ENCODE results near the gene CD200R1.

The CD200R1 gene, protein sequence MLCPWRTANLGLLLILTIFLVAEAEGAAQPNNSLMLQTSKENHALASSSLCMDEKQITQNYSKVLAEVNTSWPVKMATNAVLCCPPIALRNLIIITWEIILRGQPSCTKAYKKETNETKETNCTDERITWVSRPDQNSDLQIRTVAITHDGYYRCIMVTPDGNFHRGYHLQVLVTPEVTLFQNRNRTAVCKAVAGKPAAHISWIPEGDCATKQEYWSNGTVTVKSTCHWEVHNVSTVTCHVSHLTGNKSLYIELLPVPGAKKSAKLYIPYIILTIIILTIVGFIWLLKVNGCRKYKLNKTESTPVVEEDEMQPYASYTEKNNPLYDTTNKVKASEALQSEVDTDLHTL

GRCh38 chr3:112974894-112975293 lies at the start of gene CD200R1:
TSS of gene CD200R1 (minus strand) at chr3:112975103. CDS start at chr3:112974857, 246 bp downstream.
- DNase-seq (ENCODE audit: low spot score) = no peak

GRCh38 chr3:113021471-113021870 lies 46.6 kb upstream of the CD200R1 start:
- DNase-seq (ENCODE audit: low spot score) = no peak

GRCh38 chr3:113019182-113020137 lies 44.6 kb upstream of the CD200R1 start:
- DNase-seq (ENCODE audit: low spot score) = peak; percentile 94

DNA sequence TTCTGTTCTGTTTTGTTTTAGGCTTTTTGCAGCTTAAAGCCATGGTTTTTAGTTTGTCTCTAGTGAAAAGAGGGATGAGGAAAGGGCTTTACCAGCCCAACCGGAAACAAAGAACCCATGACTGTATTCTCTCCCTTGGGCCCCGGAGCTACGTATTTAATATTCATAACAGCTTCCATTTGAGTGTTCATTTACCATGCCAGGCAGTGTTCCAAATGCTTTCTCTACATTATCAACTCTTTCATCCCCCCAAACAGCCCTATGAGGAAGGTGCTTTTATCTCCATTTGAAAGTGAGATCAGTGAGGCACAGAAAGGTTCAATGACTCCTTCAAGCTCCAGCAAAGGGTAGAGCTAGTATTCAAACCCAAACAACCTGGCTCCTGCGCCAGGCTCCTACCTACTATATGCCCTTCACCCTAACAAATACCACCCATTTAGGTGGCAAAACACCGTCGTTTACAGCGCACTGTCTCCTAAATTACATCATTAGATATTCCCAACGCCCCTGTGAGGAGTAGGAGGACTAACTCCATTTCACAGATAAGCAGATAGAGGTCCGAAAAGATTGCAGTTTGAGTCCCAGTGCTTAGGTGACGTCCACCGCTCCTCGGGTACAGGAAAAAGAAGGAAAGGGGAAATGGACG lies 43.8 kb upstream of the CD200R1 start:
- no peak for DNase-seq (ENCODE audit: low spot score)

DNA sequence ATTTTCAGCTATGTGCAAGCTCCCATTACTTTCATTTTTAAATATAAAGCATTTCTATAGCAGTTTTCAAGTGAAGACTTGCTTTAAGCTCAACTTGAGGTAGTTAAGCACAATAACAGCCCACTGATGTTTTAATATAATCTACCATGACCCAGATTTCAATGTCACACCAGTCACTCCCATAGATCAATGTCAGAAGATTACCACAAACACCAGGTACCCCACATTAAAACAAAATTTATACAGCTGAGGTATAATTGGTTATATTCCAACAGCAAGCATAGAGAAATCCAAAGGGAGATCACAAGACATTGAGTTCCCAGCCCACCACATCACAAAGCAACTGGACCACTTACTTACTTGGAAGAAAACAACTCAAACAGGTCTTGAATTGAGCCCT lies 38.7 kb upstream of the CD200R1 start:
- DNase-seq (ENCODE audit: low spot score) = no peak

GRCh38 chr3:113008117-113008516 lies 33.2 kb upstream of the CD200R1 start:
- DNase-seq (ENCODE audit: low spot score) = no peak

DNA sequence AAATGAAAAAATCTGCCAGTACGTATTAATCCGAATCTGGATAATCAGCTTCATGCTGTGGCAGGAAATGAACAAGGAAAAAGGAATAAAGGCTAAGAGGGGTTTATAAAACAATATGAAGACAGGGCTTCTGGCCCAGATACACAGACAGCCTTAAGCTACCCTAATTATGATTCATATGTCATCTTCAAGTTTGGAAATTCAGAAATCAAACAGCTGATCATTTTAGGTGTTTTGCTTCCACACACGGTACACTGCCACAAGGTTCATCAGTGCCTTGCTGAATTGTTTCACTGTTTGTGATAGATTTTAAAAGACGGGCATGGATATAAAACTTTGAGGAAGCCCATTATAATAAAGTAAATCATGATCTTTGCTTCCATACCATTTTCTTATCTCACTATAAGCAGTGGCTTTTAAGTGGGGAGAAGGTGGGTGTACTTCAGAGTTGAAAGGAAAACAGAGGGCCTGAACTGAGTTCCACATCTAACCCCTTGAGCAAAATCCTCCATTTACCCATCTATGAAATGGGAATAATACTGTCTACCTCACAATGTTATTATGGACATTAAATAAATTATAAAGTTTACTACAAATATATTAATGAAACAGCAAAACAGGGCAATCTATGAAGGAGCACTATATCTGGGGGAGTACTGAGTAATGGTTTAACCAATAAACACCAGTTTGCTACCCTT lies 31.6 kb upstream of the CD200R1 start:
- no peak for DNase-seq (ENCODE audit: low spot score)

DNA sequence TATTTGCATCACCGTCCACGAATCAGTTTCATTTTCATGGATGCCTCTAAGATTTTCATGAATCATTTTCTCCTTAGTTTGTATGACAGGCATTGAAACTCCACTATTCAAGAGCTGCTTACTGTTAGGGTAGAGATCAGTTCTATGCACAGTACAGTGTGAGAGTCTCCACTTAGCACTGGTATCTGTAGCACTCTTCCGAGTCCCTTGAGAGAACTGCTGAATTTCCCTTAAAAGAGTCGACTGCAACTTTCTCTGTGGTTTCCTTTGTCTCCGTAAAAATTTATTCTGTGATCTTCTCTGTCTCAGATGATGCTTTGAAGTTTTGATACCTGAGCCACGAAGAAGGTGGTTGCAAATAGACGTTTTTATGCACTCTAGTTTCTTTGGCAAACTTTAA lies 30.7 kb upstream of the CD200R1 start:
- no peak for DNase-seq (ENCODE audit: low spot score)

GRCh38 chr3:113002679-113003078 lies 27.8 kb upstream of the CD200R1 start:
- DNase-seq (ENCODE audit: low spot score) = no peak

DNA sequence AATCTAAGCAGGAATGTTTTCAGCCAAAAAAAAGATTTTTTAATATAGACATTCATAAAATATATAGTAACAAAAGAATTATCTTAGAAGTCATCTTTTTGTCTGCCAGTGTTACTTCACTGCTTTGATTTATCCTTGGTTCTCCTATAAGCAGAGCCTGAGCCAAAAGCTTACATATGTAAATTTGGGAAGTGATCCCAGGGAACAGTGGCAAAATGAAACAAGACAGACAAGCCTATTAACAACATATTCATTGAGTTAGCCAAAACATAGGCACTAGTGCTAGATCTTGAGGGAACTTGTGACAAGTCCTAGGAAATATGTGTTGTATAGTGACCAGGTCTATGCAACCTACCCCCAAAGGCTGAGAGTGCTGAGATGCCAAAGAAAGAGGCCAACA lies 27.1 kb upstream of the CD200R1 start:
- DNase-seq (ENCODE audit: low spot score) = no peak

DNA sequence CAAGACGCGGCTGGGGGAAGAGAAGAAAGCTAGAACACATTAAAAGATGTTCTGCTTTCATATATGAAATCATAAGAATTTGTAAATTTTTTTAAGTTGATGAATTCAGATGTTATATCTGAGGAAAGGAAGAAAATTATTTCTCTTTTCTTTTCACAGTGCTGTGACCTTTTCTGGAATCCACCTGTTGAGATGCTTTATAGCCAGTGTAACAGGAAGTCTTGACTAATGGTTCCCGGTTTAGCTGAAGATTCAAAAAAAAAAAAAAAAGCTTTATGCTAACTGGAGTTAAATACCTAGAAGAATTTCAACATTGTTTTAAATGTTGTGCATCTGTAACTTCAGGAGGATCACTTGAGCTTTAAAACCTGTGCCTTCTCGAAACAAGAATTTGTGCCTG lies 25.8 kb upstream of the CD200R1 start:
- DNase-seq (ENCODE audit: low spot score) = no peak

- DNase-seq (ENCODE audit: low spot score) = no peak
Measured at GRCh38 chr3:112995800-112996199, 20.9 kb upstream of the CD200R1 start.

DNA sequence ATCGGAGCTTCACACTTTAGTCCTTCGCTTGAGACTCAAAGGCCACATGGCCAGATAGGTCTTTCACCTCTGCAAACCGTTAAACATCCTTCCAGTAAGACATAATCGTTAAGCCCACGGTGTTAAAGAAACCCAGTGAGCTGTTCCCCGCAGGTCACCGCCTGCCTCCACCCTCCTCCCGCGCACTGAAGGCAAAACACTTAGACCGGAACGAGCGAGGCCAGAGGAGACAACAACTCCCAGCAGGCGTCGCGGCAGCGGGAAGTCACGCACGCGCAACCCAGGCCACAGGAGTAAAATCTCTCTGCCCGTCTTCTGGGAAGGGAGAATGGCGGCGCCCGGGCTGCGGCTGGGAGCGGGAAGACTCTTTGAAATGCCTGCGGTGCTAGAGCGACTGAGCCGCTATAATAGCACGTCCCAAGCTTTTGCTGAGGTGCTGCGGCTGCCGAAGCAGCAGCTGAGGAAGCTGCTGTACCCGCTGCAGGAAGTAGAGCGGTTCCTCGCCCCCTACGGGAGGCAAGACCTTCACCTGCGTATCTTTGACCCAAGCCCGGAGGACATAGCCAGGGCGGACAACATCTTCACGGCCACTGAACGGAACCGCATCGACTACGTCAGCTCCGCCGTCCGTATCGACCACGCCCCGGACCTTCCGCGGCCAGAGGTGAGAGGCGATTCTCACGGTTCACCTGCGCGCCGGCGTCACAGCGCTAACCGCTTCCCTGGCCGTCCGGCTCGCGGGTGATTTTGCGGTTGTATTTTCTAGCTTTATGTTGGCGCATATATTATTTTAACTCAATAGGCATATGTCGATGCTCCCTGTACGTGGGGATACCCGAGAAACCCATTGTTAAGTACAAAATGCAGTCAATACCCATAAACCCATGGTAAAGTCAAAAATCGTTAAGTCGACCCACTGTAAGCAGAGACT lies 16.0 kb upstream of the CD200R1 start, which contains the start of gene GTPBP8:
Gene GTPBP8 (plus strand): TSS at position 313 of the 931 bp plus-strand sequence. CDS start 16 bp downstream, at position 329.
- peak; percentile 86 for DNase-seq (ENCODE audit: low spot score)

- no peak for DNase-seq (ENCODE audit: low spot score)
Measured at GRCh38 chr3:112987710-112988334, 12.9 kb upstream of the CD200R1 start.

DNA sequence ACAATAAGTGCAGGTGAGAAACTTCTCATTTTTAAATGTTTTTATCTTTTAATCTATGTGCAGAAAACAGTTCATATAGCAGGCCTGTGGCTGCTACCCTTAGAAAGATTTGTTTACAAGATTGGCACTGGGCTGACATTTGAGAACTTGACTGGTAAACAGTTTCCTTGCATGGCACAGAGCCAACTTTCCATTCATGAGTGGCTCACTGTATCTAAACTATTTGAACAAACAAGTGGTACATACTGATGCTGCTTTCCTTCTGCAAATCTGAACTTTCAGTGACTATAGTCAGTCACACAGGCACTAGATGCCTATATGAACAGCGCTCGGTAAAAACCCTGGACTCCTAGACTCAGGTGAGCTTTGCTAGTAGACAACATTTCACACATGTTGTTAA lies 9.6 kb upstream of the CD200R1 start:
- no peak for DNase-seq (ENCODE audit: low spot score)

DNA sequence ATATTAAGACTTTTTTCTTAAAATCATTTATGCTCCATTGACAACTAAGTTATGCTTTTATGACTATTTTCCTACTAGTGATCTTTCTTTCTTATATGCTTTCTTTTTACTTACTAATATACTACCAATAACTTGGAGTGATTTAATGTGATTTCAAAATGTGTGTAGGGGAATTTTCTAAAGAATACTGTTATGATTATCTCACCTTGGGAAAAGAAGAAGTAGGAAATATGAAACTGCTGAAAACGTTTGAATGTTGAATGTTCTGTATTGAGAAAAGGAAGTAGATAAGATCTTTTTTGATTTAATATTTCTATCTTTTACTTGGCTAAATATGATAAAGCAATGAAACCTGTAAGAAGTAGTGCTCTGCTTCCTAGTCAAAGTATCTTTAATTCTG lies 7.8 kb upstream of the CD200R1 start:
- no peak for DNase-seq (ENCODE audit: low spot score)

DNA sequence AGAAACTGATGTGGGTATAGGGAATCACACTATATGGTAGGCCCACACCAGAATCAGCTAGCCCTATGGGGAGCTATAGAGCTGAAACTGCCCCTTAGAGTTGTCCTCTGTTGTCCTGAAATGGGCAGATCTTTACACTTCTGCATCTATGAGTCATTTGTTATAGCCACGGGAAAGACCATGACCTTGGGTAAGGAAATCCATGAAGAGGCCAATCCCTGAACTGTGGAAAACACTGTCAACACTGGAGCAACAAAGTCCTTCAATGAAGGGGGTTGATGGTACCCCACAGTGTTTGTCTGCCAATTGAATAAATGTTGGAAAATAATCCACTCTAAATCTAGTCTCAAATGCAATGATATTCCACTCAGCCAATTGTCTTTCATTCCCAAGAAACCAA lies 5.2 kb upstream of the CD200R1 start:
- no peak for DNase-seq (ENCODE audit: low spot score)

DNA sequence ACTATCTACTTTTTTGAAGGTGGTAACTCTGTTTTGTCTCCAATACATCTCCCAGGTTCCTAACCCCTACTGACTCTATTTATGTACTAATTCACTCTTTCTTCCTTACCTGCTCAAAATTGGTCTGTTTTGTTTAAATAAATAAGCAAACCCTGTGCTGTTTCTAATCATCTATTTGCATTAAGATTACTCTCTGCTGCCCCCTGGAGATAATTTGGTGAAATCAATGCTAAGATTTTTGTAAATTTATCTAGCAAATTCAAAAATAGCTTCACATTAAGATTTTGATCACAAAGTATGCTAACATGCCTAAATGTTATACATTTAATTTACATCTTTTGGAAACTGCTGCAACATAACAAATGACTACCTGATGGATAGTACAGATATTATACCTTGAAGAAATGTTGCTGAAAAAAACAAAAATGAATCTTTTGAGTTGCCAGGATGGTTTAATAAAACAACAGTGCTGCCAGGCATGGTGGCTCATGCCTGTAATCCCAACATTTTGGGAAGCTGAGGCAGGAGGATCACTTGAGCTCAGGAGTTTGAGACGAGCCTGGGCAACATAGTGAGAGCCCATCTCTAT lies 4.4 kb upstream of the CD200R1 start:
- DNase-seq (ENCODE audit: low spot score) = peak; percentile 19

GRCh38 chr3:112976953-112977352 lies 2.0 kb upstream of the CD200R1 start:
- no peak for DNase-seq (ENCODE audit: low spot score)

DNA sequence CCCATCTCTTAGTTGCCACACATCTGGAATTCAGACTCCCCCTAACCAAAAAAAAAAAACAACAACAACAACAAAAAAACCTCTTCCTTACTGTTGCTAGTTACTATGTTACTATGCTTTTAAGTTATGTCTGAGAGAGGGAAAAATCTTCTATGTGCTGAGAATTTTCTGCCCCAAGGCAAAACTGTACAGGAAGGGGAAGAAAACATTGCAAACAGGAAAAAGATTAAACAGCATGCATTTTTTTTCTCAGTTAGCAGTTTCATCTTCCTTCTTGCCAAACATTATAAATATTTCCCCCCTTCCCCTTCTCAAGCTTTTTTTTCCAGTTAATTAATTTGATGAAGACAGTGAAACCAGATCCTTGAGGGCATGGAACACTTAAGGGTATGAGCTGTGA lies 1.1 kb upstream of the CD200R1 start:
- no peak for DNase-seq (ENCODE audit: low spot score)

All from HuH-7 (cell line).